Measurements from ENCODE around the gene C3orf80. TPM values are rescaled to one million over a fixed set of nuclear protein-coding genes. Genes with fewer than 3 reads are reported as not detected.

Gene C3orf80
- total and polyA plus RNA-seq, 8 donors = 0.29 to 1.9 (median 0.73) TPM; not detected in 3

DNA sequence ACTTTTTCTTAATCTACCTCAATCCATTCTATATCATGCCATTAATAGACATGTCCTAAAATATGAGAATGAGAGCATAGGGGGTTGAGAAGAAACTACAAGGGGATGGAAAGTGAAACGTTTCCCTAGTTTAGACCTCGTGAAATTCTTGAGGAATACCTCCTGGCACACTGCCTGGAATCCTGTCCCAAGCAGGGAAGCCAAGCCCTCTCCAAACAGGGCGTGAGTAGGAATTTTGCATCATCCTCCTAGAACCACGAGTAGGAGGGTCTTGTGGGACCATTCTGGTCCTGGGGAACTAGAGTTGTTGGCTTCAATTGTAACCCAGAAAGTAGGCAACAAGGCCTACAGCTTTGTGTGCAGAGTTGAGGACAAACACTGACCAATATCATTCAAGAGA, 19.6 kb upstream of the C3orf80 start:
- Histone ChIP-seq H3K36me3 (no peaks in the 10 kb centered on the region), H3K4me1 (no peaks in the 10 kb centered on the region), H3K27ac (no peak overlapping the region), H3K9me3 (no peaks in the 10 kb centered on the region), H3K27me3 (no peaks in the 10 kb centered on the region), H3K4me3 (no peak overlapping the region)
- WGBS, 5 donors = 33 to 49% (median 38%) methylated on average over 4 of the region's 4 CpGs
- no peak for TF ChIP-seq POLR2AphosphoS5 (IDR thresholded peaks at IDR 0.05)
- TF ChIP-seq EP300 (IDR thresholded peaks at IDR 0.05) = no peak
- intact Hi-C loops (cut with DNase I; ENCODE audit: low total_unique reads) = no loop called here
- no peak for DNase-seq

- WGBS, 5 donors = 82 to 100% (median 94%) methylated on average over 1 of the region's 1 CpG
- intact Hi-C loops (cut with DNase I; ENCODE audit: low total_unique reads) = no loop called here
- no peak for TF ChIP-seq EP300 (IDR thresholded peaks at IDR 0.05)
- no peak for TF ChIP-seq POLR2A (IDR thresholded peaks at IDR 0.05)
- TF ChIP-seq CTCF (IDR thresholded peaks at IDR 0.05) = no peak
- no peak for TF ChIP-seq POLR2AphosphoS5 (IDR thresholded peaks at IDR 0.05)
Observed at GRCh38 chr3:160210341-160210740, 14.9 kb upstream of the C3orf80 start.

DNA sequence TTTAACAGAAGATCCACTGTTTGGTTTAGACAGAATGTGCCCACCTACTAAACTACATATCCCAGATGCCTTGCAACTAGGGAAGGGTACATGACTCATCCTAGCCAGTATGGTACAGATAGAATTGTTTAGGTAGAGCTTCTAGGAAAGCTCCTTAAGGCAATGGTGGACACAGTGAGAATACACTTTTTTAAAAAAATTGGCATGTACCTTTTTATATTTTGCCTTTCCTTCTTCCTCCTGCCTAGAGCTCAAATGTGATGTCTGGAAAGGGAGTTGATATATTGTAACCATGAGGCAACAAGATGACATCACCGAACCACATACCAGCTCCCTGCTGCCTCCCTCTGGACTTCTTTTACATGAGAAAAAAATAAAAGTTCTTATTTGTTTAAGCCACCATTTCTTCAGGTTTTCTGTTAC, 14.4 kb upstream of the C3orf80 start:
- 76 to 89% (median 84%) methylated on average over 1 of the region's 1 CpG for WGBS, 5 donors
- Histone ChIP-seq H3K9me3 (no peaks in the 10 kb centered on the region), H3K4me1 (peaks cover 0 to 3% (median 0%) of the 10 kb centered on the region in 4 donors), H3K4me3 (no peak overlapping the region), H3K27ac (no peak overlapping the region), H3K27me3 (no peaks in the 10 kb centered on the region), H3K36me3 (no peaks in the 10 kb centered on the region)
- TF ChIP-seq CTCF (IDR thresholded peaks at IDR 0.05) = no peak
- TF ChIP-seq POLR2AphosphoS5 (IDR thresholded peaks at IDR 0.05) = no peak
- peak in 1 of 2 donors; percentile 16 for DNase-seq
- intact Hi-C loops (cut with DNase I; ENCODE audit: low total_unique reads) = no loop called here

More at GRCh38 chr3:160210341-160210740, 14.9 kb upstream of the C3orf80 start:
- Histone ChIP-seq H3K27me3 (no peaks in the 10 kb centered on the region), H3K27ac (no peak overlapping the region), H3K4me3 (no peak overlapping the region), H3K9me3 (no peaks in the 10 kb centered on the region), H3K36me3 (no peaks in the 10 kb centered on the region), H3K4me1 (peaks cover 0 to 3% (median 0%) of the 10 kb centered on the region in 4 donors)
- DNase-seq = no peak

GRCh38 chr3:160213191-160213590, 12.0 kb upstream of the C3orf80 start:
- H3K4me1 ChIP-seq = peaks cover 0 to 3% (median 0%) of the 10 kb centered on the region in 4 donors
- DNase-seq = no peak
- WGBS, 5 donors = 71 to 94% (median 88%) methylated on average over 1 of the region's 1 CpG
- no peaks in the 10 kb centered on the region for H3K9me3 ChIP-seq
- H3K27ac ChIP-seq = no peak overlapping the region
- no peaks in the 10 kb centered on the region for H3K27me3 ChIP-seq
- no peak for TF ChIP-seq CTCF (IDR thresholded peaks at IDR 0.05)
- no peak for TF ChIP-seq POLR2A (IDR thresholded peaks at IDR 0.05)
- TF ChIP-seq POLR2AphosphoS5 (IDR thresholded peaks at IDR 0.05) = no peak
- no peak for TF ChIP-seq EP300 (IDR thresholded peaks at IDR 0.05)
- intact Hi-C loops (cut with DNase I; ENCODE audit: low total_unique reads) = no loop called here
- no peak overlapping the region for H3K4me3 ChIP-seq
- no peaks in the 10 kb centered on the region for H3K36me3 ChIP-seq

DNA sequence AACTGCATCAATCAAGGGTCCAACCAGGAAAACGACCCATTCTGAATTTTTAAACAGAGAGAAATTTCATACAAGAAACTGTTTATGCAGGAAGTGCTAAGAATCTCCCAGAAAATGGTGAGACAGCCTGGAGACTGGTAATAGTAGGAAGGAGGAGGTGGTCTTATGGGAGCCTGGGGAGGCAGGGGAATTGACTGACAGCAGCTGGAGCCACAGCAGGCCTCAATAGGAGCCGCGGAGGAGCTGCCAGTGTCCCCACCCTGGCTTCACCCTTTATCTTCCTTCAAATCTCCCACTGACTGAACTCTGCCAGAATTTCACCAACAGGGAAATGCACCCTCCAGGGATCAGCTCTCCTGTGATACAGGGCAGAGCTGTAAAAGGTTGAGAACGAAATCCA, 7.5 kb upstream of the C3orf80 start:
- no peak overlapping the region for H3K4me3 ChIP-seq
- DNase-seq = no peak
- no peaks in the 10 kb centered on the region for H3K27me3 ChIP-seq
- H3K4me1 ChIP-seq = peaks cover 0 to under 1% (median 0%) of the 10 kb centered on the region in 4 donors
- no peak overlapping the region for H3K27ac ChIP-seq
- no peaks in the 10 kb centered on the region for H3K9me3 ChIP-seq
- no peaks in the 10 kb centered on the region for H3K36me3 ChIP-seq
- intact Hi-C loops (cut with DNase I; ENCODE audit: low total_unique reads) = no loop called here
- TF ChIP-seq POLR2A (IDR thresholded peaks at IDR 0.05) = no peak
- TF ChIP-seq POLR2AphosphoS5 (IDR thresholded peaks at IDR 0.05) = no peak
- no peak for TF ChIP-seq CTCF (IDR thresholded peaks at IDR 0.05)
- TF ChIP-seq EP300 (IDR thresholded peaks at IDR 0.05) = no peak
- 67 to 78% (median 73%) methylated on average over 4 of the region's 4 CpGs for WGBS, 5 donors
